Activated naive CD4-positive, alpha-beta T cell treated with anti-CD3 and anti-CD28 coated beads, Interleukin-2, amount 50 U/mL, for 24 hours (primary cell): ENCODE measurements around the gene RNF220.
A peak's percentile ranks its signal among the peaks of the same experiment; 100 is the strongest.
"Not testable (repeated sequence)": the region's sequence is repeated elsewhere in the genome, so short reads cannot be mapped to it uniquely, and the experiment has no call there.

ENCODE experiments used
- H3K27ac Mint-ChIP-seq: one replicate; pipeline ENCODE4 v1.8.0; 2021; ENCODE audit warnings: mild to moderate bottlenecking, mixed read lengths
- H3K27me3 Mint-ChIP-seq: one replicate; pipeline ENCODE4 v1.8.0; 2021; ENCODE audit warnings: mixed read lengths
- H3K36me3 Mint-ChIP-seq: one replicate; pipeline ENCODE4 v1.8.0; 2021; ENCODE audit warnings: mixed read lengths
- H3K4me1 Mint-ChIP-seq: one replicate; pipeline ENCODE4 v1.8.0; 2021; ENCODE audit warnings: mixed read lengths
- H3K4me3 Mint-ChIP-seq: one replicate; pipeline ENCODE4 v1.8.0; 2021; ENCODE audit warnings: mild to moderate bottlenecking, mixed read lengths
- H3K9me3 Mint-ChIP-seq: one replicate; pipeline ENCODE4 v1.8.0; 2021; ENCODE audit warnings: mixed read lengths

Gene RNF220

DNA sequence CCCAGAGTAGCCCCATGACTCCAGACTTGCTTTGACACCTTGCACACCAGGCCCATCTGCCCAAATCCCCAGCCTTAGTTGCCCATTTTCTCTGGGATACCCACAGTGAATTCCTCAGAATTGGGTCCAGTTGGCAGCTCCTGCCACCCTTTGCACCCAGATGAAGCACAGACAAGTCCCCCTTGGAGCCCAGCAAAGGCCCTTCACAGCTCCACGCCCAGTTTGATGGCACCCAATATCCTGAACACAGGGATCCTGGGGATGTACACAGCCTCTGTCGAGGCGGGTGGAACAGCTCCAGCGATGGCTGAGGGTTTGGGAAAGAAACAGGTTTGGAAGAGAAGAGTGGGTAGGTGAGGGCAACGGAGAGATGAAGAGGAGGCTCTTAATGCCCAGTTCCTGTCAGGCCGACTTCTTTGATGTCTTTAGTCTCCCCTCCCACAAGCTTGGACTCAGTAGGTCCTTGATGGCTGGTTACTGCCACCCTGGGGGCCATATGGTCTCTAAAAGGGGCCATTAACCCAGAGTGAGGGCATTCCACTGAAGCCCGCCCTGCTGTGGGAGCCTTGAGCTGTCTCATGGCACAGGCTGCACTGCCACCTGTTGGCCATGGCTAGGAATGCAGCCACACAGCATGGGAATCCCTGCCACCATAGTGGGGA is 247.5 kb downstream of the RNF220 start:
- Mint-ChIP-seq H3K27ac (no peak overlapping the region), H3K4me1 (no peaks in the 10 kb centered on the region), H3K36me3 (peaks cover 5% of the 10 kb centered on the region), H3K9me3 (no peaks in the 10 kb centered on the region), H3K4me3 (no peak overlapping the region), H3K27me3 (no peaks in the 10 kb centered on the region)

DNA sequence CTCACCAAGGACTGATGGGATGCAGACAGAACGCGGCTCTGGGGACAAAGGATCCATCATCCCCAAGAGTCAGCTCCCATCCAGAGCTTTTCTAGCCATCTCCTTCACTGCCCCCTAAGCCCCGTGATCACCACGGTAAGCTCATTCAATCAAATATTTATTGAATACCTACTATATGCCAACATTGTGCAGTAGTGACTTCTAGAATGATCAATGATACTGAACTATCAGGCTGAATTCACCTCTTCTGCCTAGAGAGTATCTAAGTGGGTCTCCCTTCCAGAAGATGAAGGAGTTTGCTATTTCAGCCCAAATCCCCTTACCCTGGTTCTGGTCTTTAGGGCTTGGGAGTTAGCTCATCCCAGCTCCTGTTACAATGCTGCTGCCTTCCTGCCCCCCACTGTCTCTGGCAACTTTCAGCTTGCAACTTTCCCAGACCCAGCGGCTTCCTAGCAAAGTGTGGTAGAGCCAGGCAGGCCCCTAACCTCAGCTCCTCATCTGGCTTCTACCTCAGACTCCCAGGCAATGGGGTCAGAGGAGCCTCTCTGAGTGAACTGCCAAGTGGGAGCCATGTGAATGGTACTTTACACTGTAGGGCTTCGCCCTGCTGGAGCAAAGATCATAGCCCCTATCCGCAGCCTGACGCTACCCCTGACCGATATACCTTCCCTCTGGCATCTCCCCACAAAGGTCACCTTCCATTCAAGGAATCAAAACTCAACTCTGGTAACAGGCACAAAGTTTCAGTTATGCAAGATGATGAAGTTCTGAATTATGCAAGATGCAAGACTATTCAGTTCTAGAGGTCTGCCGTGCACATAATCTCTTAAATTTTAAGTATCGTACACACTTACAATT is 248.3 kb downstream of the RNF220 start:
- H3K4me3 Mint-ChIP-seq: no peak overlapping the region
- no peaks in the 10 kb centered on the region for H3K4me1 Mint-ChIP-seq
- no peaks in the 10 kb centered on the region for H3K27me3 Mint-ChIP-seq
- peaks cover 5% of the 10 kb centered on the region for H3K36me3 Mint-ChIP-seq
- H3K9me3 Mint-ChIP-seq: no peaks in the 10 kb centered on the region
- peak overlapping the region; percentile 12 for H3K27ac Mint-ChIP-seq

DNA sequence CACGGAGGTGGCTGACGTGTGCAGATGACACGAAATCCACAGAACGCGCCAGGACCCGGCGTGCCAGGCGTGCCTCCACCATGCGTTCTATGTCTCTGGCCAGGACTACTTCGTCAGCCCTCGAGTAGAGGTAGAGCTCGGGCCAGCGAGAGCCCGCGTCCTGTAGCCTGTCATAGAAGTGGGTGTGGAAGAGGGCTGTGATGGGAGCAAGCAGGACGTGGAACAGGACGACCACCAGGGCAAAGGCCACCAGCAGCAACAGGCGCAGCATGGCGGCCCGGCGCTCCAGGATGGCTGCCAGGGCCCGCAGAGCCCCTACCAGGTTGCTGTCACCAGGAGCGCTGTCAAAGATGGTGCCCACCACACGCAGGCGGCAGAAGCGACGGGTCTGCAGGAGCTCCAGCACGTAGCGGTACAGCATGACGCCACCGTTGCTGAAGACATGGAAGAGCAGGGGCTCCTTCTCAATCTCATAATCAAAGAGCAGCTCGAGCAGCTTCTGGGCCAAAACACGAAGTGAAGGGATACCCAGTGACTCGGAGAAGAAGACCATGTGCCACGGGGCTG is 249.6 kb downstream of the RNF220 start:
- Mint-ChIP-seq H3K9me3 (no peaks in the 10 kb centered on the region), H3K27me3 (no peaks in the 10 kb centered on the region), H3K27ac (no peak overlapping the region), H3K36me3 (no peaks in the 10 kb centered on the region), H3K4me1 (no peaks in the 10 kb centered on the region), H3K4me3 (no peak overlapping the region)

DNA sequence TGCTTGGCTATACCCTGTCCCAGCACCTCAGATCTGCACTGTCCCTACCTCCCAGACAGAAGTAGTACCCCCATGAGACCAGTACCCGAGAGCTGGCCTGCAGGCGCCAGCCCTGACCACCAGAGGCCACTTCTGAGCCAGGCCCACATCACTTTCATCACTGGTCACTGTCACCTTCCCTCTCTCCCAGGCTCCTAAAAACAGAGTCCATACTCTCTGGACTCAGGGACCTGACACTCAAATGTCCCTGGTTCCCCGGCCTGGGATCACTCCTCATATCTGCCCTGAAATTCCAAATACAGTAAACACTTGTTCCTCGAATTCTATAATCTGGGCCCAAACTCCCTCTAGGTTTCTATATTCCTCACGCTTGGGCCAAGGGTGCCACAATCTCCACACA is 250.6 kb downstream of the RNF220 start:
- Mint-ChIP-seq H3K9me3 (no peaks in the 10 kb centered on the region), H3K27ac (no peak overlapping the region), H3K4me1 (no peaks in the 10 kb centered on the region), H3K36me3 (no peaks in the 10 kb centered on the region), H3K4me3 (no peak overlapping the region), H3K27me3 (no peaks in the 10 kb centered on the region)

DNA sequence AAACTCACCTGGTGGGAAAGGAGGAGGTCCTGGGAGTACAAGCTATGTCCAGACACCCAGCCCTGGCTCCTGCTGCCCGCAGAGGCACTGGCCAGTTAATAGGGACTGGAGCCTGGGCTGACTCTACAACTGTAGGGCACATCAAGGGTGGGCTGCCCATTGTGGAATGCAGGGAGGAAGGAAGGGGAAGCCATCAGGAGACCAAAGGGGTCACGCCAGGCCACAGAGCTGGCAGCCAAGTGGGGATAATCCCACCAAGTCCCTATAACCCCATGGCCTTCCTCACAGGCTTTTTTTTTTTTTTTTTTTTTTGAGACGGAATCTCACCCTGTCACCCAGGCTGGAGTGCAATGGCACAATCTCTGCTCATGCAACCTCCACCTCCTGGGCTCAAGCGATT is 254.5 kb downstream of the RNF220 start:
- no peak overlapping the region for H3K4me3 Mint-ChIP-seq
- peaks cover 8% of the 10 kb centered on the region for H3K4me1 Mint-ChIP-seq
- H3K27me3 Mint-ChIP-seq: no peaks in the 10 kb centered on the region
- no peak overlapping the region for H3K27ac Mint-ChIP-seq
- no peaks in the 10 kb centered on the region for H3K36me3 Mint-ChIP-seq
- no peaks in the 10 kb centered on the region for H3K9me3 Mint-ChIP-seq

DNA sequence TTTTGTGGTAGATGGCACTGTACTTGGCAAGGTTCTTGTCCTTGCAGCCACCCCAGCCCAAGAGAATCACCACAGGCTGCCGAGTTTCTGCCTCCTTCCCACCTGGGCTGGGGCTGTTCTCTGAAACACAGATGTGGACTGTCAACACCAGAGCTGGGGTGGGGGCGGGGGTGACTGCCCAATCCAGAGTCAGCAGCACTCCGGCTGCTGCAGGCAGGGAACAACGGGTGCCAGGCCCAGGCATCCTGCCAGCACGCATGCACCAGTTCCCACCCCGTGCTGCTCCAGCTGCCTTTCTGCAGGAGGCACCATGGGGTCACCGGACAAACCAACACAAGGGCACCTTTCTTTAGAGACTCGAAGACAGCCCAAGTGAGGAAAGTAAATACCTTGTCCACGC is 255.1 kb downstream of the RNF220 start:
- peaks cover 14% of the 10 kb centered on the region for H3K4me1 Mint-ChIP-seq

DNA sequence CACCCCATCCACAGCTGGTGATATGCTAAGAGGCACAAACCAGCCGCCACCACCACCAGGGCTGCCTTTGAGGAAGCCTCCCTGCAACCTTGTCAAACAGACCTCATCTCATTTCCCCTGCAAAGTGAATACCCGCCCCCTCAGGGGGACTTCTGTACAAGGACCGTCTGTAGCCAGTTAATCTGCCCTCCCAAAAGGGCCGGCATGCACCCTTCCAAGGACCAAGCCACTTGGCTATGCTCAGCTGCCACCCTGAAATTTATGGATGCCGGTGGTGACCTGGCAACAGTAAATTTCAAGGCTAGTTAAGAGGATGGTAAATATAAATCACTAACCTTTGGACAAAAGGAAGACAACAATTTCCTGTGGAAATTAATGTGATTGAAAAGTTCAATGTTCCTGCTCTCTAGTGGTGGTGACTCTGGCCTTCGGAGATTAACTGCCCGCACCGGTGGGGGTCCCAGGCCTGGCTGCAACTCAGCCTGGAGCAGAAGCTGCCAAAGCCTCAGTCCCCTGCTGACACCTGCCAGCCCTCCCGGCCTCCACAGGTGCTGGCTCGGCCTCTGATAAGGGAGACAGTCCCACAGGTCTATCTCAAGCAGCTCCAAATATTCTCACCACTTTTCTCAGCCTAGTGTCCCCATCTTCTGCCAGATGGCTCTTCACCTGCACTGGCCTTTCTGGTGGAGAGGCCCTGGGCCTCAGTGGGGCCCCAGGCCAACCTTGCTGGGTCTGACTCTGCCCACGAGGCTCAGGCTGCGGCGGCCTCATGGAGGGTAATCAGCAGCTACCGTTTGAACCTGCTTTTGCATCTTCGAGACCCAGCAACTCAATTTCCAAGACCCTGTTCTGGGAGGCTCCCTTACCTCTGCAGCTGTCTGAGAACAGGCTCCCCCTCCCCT is 257.0 kb downstream of the RNF220 start:
- Mint-ChIP-seq H3K27me3 (no peaks in the 10 kb centered on the region), H3K4me3 (no peak overlapping the region), H3K4me1 (peaks cover 14% of the 10 kb centered on the region), H3K27ac (no peak overlapping the region), H3K36me3 (no peaks in the 10 kb centered on the region), H3K9me3 (no peaks in the 10 kb centered on the region)

More for the DNA sequence above, 255.1 kb downstream of the RNF220 start:
- no peaks in the 10 kb centered on the region for H3K27me3 Mint-ChIP-seq
- no peaks in the 10 kb centered on the region for H3K36me3 Mint-ChIP-seq
- H3K9me3 Mint-ChIP-seq: no peaks in the 10 kb centered on the region
- H3K27ac Mint-ChIP-seq: no peak overlapping the region
- no peak overlapping the region for H3K4me3 Mint-ChIP-seq

DNA sequence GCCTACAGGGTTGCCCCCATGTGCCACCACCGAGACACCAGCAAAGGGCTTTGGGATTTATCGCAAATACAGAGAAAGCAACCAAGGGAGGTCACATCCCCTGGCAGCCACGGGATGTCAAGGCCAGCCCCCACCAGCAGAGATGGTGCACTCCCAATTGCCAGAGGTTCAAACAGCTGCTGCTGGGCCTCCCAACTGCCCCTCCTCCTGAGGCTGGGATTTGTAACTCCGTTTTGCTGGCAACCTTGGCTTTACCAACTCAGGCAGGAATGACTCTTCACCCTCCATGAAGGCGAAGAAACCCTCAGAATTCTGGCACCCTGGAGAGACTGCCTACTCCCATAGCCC is 257.6 kb downstream of the RNF220 start:
- H3K9me3 Mint-ChIP-seq: no peaks in the 10 kb centered on the region
- H3K27ac Mint-ChIP-seq: no peak overlapping the region
- H3K27me3 Mint-ChIP-seq: no peaks in the 10 kb centered on the region
- H3K4me1 Mint-ChIP-seq: peaks cover 14% of the 10 kb centered on the region
- H3K4me3 Mint-ChIP-seq: no peak overlapping the region
- H3K36me3 Mint-ChIP-seq: no peaks in the 10 kb centered on the region

DNA sequence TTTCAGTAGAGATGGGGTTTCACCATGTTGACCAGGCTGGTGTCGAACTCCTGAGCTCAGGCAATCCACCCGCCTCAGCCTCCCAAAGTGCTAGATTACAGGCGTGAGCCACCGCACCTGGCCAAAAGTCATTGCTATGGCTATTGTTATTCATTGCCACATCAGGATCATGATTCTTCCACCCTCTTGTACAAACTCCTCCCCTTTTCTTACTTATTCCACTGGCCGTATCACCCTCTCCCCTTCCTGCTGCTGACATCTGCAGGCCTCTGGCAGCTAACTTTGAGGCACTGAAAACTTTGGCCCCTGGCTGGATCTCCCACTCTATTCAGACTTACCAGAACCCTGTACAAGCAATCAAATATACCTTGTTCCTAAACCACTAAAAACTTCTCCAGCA is 258.4 kb downstream of the RNF220 start:
- Mint-ChIP-seq H3K36me3 (no peaks in the 10 kb centered on the region), H3K9me3 (no peaks in the 10 kb centered on the region), H3K4me3 (no peak overlapping the region), H3K27ac (peak overlapping the region; percentile 23), H3K4me1 (peaks cover 14% of the 10 kb centered on the region), H3K27me3 (no peaks in the 10 kb centered on the region)

DNA sequence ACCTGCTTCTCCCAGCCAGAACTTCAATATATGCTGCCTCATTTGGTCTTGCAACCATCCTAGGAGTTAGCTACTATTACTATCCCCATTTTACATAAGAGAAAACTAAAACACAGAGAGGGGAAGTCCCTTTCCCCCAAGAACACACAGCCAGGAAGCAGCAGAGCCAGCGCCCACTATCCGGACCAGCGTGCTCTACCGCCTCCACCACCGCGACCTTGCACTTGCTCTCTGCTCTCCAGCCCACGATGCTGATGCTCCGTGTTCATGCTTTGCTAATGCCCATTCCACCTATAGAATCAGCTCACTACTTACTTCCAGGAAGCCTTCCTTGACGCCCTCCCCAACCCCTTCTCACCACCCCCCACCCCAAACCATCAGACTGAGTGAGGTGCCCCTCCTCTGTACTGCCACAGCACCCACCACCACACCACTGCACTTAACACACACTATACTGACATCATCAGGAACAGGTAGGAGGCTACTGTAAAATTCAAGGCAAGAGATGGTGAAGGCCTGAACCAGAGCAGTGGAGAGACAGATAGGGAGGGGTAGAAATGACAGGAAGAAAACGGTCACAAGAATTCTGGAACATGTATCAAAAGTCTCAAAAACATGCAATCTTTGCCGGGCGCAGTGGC is 259.8 kb downstream of the RNF220 start:
- peak overlapping the region; percentile 64 for H3K27ac Mint-ChIP-seq
- H3K4me1 Mint-ChIP-seq: peaks cover 14% of the 10 kb centered on the region
- no peaks in the 10 kb centered on the region for H3K27me3 Mint-ChIP-seq
- H3K9me3 Mint-ChIP-seq: no peaks in the 10 kb centered on the region
- H3K36me3 Mint-ChIP-seq: no peaks in the 10 kb centered on the region
- H3K4me3 Mint-ChIP-seq: peak overlapping the region; percentile 34

DNA sequence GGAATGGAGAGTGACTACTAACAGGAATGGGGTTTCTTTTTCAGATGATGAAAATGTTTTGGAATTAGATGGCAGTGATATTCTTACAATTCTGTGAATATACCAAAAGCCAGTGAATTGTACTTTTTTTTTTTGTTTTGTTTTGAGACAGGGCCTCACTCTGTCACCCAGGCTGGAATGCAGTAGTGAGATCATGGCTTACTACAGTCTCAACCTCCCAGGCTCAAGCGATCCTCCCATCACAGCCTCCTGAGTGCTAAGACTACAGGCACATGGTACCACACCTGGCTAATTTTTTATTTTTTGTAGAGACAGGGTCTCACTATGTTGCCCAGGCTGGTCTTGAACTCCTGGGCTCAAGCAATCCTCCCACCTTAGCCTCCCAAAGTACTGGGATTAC is 261.7 kb downstream of the RNF220 start:
- peaks cover 14% of the 10 kb centered on the region for H3K4me1 Mint-ChIP-seq
- not testable (repeated sequence) for H3K9me3 Mint-ChIP-seq, H3K36me3 Mint-ChIP-seq, H3K27ac Mint-ChIP-seq, H3K4me3 Mint-ChIP-seq, H3K27me3 Mint-ChIP-seq

DNA sequence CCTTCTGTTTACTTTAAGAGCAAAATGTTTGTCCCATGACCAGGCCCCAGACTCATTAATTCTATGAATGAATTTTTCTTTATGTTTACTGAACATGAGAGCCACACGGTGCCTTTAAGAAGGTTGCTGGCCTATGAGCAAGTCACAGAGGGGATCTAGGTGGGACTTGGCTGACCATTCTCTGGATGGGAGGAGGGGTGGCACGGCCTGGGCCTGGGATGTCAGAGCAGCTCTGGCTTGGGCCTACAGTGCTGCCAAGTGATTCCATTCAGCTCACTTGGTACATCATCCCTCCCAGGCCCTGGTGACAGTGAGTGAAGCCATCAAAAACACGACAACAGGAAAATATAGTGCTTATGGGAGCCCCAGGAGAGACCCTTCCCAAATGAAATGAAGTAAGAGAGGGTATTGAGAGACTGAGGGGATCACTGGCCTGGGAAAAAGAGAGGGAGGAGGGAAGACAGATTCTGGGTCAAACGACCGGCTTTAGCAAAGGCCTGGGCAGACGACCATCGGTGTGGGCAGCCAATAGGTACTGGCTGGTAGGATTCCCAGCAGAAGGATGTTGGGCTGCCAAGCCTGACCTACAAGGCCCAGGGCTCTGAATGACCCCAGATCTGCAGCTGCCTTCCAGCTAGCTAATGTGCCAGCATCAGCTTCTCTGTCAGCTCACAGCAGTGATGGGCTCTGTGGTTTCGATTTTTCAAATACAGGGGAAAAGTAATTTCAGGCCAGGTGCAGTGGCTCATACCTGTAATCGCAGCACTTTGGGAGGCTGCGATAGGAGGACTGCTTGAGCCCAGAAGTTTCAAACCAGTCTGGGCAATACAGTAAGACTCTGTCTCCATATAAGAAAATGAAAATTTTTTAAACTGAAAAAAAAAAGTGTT is 265.9 kb downstream of the RNF220 start:
- H3K4me1 Mint-ChIP-seq: peaks cover 17% of the 10 kb centered on the region
- no peak overlapping the region for H3K4me3 Mint-ChIP-seq
- H3K9me3 Mint-ChIP-seq: no peaks in the 10 kb centered on the region
- no peaks in the 10 kb centered on the region for H3K36me3 Mint-ChIP-seq
- no peaks in the 10 kb centered on the region for H3K27me3 Mint-ChIP-seq
- no peak overlapping the region for H3K27ac Mint-ChIP-seq

DNA sequence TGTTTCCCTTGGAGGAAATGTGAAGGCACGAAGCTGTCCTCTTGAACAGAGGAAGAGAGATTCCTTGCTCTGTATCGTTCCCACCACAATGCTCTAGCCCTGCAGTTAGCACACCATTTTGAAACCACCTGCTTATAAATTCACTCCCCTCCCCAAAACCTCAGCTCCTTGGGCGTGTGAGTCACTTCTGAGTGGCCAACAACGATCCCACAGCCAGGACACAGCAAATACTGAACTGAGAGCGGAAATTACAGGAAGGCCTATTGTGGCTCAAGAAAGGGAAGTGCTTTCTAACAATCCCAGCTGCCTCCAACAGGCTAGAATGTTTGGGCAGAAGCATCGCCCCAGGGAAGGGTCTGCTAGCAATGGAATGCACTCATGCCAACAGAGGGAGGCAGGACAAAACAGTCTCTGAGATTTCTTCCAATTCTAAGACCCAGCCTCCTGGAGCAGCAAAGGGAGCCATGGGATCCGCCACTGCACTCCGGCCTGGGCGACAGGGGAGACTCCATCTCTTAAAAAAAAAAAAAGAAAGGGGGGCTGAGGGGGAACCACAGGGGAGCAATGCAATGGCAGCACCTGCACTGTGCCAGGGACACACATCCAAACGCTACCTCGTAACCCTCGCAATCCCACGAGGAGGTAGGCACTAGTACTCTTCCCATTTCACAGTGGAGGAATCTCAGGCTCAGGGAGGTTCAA is 267.4 kb downstream of the RNF220 start:
- Mint-ChIP-seq H3K27me3 (no peaks in the 10 kb centered on the region), H3K36me3 (no peaks in the 10 kb centered on the region), H3K4me3 (no peak overlapping the region), H3K9me3 (no peaks in the 10 kb centered on the region), H3K27ac (no peak overlapping the region), H3K4me1 (peaks cover 17% of the 10 kb centered on the region)
